IPS-18a (cell line): ENCODE measurements around the gene EVI5L.
A peak's percentile ranks its signal among the peaks of the same experiment; 100 is the strongest.
"Not testable (repeated sequence)": the region's sequence is repeated elsewhere in the genome, so short reads cannot be mapped to it uniquely, and the experiment has no call there.

Source experiments
- H3K27ac ChIP-seq: one replicate; pipeline ENCODE4 v1.5.1; 2013; ENCODE audit warnings: low read length
- H3K27me3 ChIP-seq: one replicate; pipeline ENCODE4 v1.6.1; 2013; ENCODE audit warnings: mild to moderate bottlenecking, low read length; ENCODE audit not compliant: control insufficient read depth, insufficient read depth
- H3K36me3 ChIP-seq: one replicate; pipeline ENCODE4 v1.6.1; 2013; ENCODE audit warnings: low read depth, low read length; ENCODE audit not compliant: control insufficient read depth
- H3K4me1 ChIP-seq: one replicate; pipeline ENCODE4 v1.6.1; 2013; ENCODE audit warnings: low read depth, low read length; ENCODE audit not compliant: control insufficient read depth
- H3K4me3 ChIP-seq: one replicate; pipeline ENCODE4 v1.5.1; 2013; ENCODE audit warnings: low read length
- H3K9ac ChIP-seq: one replicate; pipeline ENCODE4 v1.6.1; 2013; ENCODE audit warnings: mild to moderate bottlenecking, low read length, moderate library complexity
- H3K9me3 ChIP-seq: one replicate; pipeline ENCODE4 v1.6.1; 2013; ENCODE audit warnings: low read depth, low read length; ENCODE audit not compliant: control insufficient read depth

EVI5L gene

GRCh38 chr19:7856679-7857663, 27.0 kb downstream of the EVI5L start:
- Histone ChIP-seq H3K27ac (no peak overlapping the region), H3K36me3 (no peaks in the 10 kb centered on the region), H3K4me1 (peaks cover 8% of the 10 kb centered on the region), H3K9ac (no peak overlapping the region), H3K4me3 (no peak overlapping the region), H3K27me3 (peaks cover 25% of the 10 kb centered on the region), H3K9me3 (no peaks in the 10 kb centered on the region)

GRCh38 chr19:7857727-7858108, 27.7 kb downstream of the EVI5L start:
- no peaks in the 10 kb centered on the region for H3K9me3 ChIP-seq
- H3K4me1 ChIP-seq: peaks cover 8% of the 10 kb centered on the region
- H3K36me3 ChIP-seq: no peaks in the 10 kb centered on the region
- no peak overlapping the region for H3K27ac ChIP-seq
- peaks cover 27% of the 10 kb centered on the region for H3K27me3 ChIP-seq
- peak overlapping the region; percentile 52 for H3K4me3 ChIP-seq
- H3K9ac ChIP-seq: no peak overlapping the region

GRCh38 chr19:7858109-7858770, 28.2 kb downstream of the EVI5L start:
- H3K9ac ChIP-seq: no peak overlapping the region
- peaks cover 8% of the 10 kb centered on the region for H3K4me1 ChIP-seq
- no peak overlapping the region for H3K27ac ChIP-seq
- H3K27me3 ChIP-seq: peaks cover 30% of the 10 kb centered on the region
- H3K36me3 ChIP-seq: no peaks in the 10 kb centered on the region
- H3K4me3 ChIP-seq: peak overlapping the region; percentile 52
- no peaks in the 10 kb centered on the region for H3K9me3 ChIP-seq

- H3K27ac ChIP-seq, H3K9me3 ChIP-seq, H3K4me1 ChIP-seq, H3K36me3 ChIP-seq, H3K9ac ChIP-seq, H3K4me3 ChIP-seq: not testable (repeated sequence)
- H3K27me3 ChIP-seq: peaks cover 36% of the 10 kb centered on the region
These were observed 29.1 kb downstream of the EVI5L start for GRCh38 chr19:7859087-7859486.

GRCh38 chr19:7859831-7860713, 30.1 kb downstream of the EVI5L start:
- H3K4me1 ChIP-seq: peaks cover 8% of the 10 kb centered on the region
- H3K36me3 ChIP-seq: no peaks in the 10 kb centered on the region
- no peak overlapping the region for H3K27ac ChIP-seq
- no peak overlapping the region for H3K4me3 ChIP-seq
- H3K27me3 ChIP-seq: peaks cover 38% of the 10 kb centered on the region
- H3K9me3 ChIP-seq: no peaks in the 10 kb centered on the region
- no peak overlapping the region for H3K9ac ChIP-seq

- no peak overlapping the region for H3K9ac ChIP-seq
- no peaks in the 10 kb centered on the region for H3K36me3 ChIP-seq
- H3K4me1 ChIP-seq: peaks cover 8% of the 10 kb centered on the region
- no peaks in the 10 kb centered on the region for H3K9me3 ChIP-seq
- peaks cover 46% of the 10 kb centered on the region for H3K27me3 ChIP-seq
- H3K27ac ChIP-seq: no peak overlapping the region
- H3K4me3 ChIP-seq: no peak overlapping the region
These were observed 30.9 kb downstream of the EVI5L start for GRCh38 chr19:7860714-7861618.

- H3K36me3 ChIP-seq: no peaks in the 10 kb centered on the region
- peaks cover 46% of the 10 kb centered on the region for H3K27me3 ChIP-seq
- H3K9me3 ChIP-seq: no peaks in the 10 kb centered on the region
- H3K9ac ChIP-seq: no peak overlapping the region
- H3K27ac ChIP-seq: no peak overlapping the region
- peak overlapping the region; percentile 44 for H3K4me3 ChIP-seq
- H3K4me1 ChIP-seq: peaks cover 8% of the 10 kb centered on the region
These were observed 31.8 kb downstream of the EVI5L start for GRCh38 chr19:7861619-7862412.

- no peaks in the 10 kb centered on the region for H3K9me3 ChIP-seq
- no peak overlapping the region for H3K9ac ChIP-seq
- H3K4me1 ChIP-seq: peaks cover 8% of the 10 kb centered on the region
- H3K36me3 ChIP-seq: no peaks in the 10 kb centered on the region
- H3K27me3 ChIP-seq: peaks cover 46% of the 10 kb centered on the region
- H3K4me3 ChIP-seq: peak overlapping the region; percentile 44
- H3K27ac ChIP-seq: no peak overlapping the region
These were observed 32.5 kb downstream of the EVI5L start for GRCh38 chr19:7862413-7862951.

GRCh38 chr19:7863157-7863970, 33.3 kb downstream of the EVI5L start:
- Histone ChIP-seq H3K4me1 (peaks cover 5% of the 10 kb centered on the region), H3K4me3 (peak overlapping the region; percentile 42), H3K9ac (no peak overlapping the region), H3K27me3 (peaks cover 46% of the 10 kb centered on the region), H3K9me3 (no peaks in the 10 kb centered on the region), H3K27ac (no peak overlapping the region), H3K36me3 (no peaks in the 10 kb centered on the region)
